HG02943 (cell line): ENCODE measurements around the gene SYT7.

Experiments
- ATAC-seq: cut with Tn5 transposase; IDR thresholded peaks from one replicate; pipeline ENCODE4 v1.9.1; 2021; ENCODE audit warnings: mild to moderate bottlenecking, low read depth, moderate library complexity; ENCODE audit not compliant: unreplicated experiment

SYT7 gene

DNA sequence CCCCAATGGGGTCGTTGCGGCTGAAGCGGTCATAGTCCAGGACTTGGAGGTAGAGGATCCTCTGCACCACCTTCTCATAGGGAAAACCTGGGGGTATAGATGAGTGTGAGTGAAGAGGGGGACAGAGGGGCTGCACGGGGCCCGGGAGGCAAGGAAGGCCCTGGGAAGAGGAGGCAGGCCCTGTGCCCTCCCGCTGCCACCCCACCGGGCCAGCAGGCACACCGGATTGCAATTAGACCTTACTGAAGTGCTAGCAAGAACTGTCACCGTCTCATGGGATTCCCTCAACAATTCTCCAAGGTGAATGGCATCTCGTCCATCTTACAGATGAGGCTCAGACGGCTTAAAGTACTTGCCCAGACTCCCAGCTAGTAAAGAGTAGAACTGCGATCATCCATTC is 56.4 kb downstream of the SYT7 start:
- no peak for ATAC-seq

DNA sequence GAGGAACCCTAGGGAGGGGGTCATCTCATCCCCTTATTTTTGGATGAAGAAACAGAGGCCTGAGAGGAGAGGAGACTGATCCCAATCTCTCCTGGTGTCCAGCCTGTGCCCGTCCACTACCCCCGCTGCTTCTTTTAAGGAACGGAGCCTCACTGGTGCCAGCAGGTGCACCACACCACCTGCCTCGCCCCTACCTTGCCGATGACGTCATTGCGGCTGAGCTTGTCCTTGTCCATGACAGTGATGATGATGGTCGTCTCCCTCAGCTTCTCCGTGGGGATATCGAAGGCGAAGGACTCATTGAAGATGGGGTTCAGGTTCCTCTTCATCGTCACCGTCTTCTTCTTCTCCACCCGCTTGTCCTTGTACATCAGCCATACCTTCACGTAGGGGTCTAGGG is 58.0 kb downstream of the SYT7 start:
- ATAC-seq = no peak

DNA sequence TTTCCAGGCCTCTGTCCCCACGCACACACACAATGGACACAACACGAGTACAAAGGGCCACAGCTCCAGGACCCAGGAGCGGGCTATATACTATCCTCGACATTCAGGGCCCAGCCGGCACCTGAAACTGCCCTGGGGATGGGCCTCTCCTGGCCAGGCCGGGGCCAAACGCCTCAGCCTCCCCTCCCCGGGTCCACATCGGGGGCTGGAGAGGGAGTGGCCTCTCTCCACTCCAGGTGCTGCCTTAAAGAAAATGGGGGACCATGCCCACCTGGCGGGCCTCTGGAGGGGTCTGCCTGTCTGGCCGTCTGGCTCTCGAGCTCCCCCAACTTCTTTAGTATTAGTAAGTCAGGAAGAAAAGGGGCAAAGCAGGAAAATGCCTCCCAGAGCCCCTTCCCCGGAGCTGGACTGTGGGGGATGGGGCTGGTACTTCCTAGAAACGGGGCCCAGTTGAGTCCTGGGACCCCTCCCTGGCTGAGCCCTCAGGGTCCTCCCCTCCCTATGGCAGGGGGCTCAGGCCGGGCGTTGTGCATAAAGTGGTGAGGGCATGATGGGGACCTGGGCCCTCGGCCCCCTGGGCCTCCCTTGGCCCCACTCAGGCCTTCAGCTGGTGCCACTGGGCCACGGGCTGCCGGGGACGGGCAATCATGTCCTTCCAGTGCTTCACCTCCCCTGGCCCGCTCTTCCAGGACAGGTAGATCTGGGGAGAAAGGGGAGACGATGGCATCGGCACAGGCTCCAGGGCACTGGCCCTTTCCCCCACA is 62.7 kb downstream of the SYT7 start:
- no peak for ATAC-seq

DNA sequence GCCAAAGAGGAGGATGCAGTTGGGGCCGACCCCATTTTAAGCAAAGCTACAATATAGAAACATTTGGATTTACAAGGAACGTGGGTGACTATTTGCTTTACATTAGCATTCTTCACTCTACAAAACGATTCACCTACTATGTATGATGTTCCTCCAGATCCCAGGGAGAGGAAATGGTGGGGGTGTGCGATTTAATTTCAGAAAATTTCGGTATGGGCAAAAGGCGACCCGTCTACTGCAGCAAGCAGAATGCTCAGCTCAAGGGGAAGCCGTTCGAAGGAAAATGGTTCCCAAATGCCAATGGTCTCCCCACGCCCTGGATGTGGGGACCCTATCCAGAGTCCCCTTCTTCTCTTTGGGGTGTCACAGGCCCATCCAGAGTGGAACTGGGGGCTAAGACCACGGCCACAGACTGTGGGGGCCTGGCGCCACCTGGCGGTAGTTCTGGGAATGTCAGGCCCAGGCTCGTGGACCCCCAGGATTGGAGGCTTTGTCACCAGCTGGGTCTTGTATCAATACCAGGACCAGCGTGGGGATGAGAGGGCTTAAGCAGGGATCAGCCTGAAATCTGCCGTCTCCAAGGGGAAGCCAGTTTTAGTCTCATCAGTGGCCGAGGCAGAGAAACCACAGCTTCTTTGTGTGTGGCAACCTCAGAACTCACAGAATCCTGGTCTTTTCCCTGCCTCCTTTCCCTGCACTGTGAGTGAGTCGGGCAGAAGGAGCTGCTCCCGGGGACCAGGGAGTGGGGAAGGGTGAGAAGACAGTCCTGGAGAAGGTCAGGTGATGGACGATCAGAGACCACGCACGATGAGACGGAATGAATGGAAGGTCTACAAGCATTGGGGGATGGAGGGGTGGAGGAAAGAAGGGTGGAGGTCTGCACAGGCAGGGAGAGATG is 64.0 kb downstream of the SYT7 start:
- ATAC-seq = no peak

DNA sequence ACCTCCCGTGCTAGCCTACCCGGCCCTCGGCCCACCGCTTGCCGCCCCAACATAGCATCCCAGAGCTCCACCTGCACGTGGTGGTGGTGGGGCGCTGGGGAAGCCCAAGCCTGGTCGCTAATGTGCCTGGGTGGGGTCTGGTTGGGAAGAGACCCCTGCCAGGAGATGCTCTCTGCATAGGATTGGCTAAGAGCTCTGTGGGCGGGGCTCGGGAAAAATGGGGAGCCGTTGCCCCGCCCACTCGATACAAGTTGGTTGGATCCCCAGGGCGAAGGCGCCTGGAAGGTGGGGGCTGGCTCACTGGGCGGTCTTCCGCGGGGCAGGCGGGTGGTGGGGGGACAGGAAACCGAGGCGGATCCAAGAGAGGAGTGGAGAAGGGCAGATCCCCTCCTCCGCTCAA is 64.7 kb downstream of the SYT7 start:
- ATAC-seq = no peak

DNA sequence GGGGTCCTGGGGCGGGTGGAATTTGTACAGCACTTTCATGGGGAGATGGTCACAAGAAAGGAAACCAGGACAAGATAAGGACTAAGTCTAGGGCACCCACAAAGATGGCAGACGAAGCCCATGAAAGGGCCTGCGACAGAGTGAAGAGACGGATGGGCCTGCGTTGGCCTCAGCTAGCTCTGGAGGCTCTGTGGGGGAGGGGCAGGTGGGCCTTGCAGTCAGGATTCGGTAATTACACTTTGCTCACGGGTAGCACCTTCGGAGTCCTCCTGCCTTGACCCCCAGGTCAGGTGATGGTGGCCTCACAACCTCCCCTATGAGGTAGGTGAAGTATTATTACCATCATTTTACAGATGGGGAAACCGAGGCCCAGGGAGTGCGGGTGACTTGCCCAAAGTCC is 65.2 kb downstream of the SYT7 start:
- no peak for ATAC-seq

DNA sequence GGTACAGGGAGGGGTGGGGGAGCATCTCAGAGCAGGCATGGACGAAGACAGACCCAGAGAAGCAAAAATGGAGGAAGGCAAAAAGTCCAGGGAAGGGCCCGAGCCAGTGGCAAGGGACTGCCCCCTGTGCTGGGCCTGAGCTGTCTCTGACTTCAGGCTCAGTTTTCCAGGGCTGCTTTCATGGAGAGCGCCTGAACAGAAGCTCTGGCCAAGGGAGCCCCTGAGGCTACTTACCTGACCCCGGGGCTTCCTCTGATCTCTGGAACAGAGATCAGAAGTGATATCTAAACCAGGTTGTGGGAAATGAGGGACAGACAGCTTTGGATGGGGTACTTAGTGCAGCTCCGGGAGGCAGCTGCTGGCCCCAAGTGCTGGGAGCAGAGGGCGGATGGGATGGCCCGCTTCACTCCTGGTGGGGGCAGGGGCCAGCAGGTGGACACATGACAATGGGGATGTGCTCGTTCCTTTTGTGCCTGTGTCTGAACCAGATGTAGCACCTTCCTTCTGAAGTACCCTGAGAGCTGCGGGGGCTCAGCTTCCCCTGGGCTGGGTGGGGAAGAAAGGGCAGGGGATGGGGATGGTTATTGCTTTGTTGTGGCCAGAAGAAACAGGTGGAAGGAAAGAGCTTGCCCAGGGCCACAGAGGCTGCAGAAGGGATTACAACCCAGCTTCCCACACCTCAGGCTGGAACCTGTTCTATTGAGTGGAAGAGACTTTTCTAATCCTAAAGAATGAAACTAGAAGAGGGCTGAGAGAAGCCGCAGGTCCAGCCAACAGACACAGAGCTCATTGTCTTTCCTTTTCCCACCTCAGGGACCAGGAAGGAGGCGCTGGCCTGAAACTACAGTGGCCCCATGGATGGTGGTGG is 66.6 kb downstream of the SYT7 start:
- ATAC-seq = no peak

DNA sequence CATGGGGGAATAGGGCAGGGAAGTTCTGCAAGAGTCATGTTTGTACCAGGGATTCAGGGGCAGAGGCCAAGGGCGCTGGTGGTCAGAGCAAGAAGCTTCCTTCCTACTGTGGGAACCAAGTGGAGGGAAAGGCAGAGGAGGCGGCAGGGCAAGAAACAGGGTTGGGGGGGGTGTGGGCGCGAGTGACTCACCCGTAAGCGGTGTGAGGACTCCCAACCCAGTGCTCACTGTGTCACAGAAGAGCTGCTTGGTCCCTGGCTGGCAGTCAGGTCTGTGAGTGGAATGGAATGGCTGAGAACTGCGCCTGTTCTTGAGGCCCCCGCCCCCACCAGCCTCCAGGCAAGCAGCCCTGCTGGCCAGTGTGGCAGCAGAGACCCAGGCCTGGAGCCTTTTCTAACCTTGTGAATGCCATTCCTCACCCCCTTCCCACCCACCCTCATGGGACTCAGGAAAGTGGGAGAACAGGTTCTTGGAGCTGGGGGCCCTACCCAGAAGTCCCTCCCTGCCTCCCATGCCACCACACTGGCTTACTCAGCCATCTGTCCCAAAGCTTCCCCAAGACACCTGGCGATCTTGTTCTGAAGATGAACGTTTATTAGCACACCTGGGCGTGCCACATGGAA is 67.6 kb downstream of the SYT7 start:
- no peak for ATAC-seq

DNA sequence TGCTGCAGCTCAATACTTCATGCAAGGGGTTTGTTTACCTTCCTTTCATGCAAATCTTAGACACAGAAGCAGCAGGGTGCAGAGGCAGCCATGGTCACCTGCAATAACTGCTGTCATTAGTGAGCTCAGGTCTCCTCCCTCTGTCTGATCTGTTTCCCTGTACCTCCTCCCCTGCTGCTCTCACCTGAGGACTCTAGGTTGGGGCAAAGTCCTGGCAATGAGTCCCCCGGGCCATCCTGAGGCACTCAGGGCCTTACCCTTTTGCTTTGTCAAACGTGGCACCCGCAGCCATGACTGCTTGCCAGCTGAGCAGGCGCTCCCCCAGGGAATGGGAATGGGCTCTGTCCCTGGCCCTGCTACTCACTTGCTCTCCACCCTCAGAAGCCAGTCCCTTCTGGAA is 68.4 kb downstream of the SYT7 start:
- no peak for ATAC-seq

DNA sequence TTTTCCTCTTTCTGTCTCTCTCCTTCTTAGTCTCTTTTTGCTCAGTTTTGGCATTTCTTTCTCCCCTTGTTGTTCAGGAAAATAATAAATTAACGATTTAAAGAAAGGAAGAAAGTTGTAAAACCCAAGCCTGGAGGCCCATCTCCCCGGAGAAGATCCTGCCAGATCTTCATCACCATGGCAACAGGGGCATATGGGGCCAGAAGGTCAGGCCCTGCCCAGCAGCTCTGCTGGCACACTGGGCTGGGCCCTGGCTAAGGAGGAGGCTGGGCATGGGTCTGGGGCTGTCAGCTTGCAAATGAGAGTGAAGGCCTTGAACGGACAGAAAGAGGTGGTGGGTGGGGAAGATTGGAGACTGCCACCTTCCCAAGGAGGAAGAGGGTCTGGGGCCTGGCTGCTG is 69.5 kb downstream of the SYT7 start:
- ATAC-seq = no peak

DNA sequence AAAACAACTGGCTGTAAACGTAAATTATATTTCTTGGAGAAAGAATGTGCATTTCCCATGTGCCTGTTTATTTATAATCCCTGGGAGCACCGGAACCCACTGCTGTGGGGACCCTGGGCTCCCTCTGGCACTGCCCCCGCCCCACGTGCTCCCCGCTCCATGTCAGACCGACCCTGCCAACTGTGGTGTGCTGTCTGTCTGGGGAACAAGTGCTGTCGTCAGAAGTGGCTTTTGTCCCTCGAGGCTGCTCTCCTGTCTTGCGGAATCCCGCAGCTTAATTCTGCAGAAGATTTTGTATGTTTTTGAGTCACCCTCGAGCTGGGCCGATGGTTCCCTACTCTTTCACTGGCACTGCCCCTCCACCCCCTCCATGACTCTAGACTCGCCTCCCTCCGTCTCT is 69.9 kb downstream of the SYT7 start:
- no peak for ATAC-seq

DNA sequence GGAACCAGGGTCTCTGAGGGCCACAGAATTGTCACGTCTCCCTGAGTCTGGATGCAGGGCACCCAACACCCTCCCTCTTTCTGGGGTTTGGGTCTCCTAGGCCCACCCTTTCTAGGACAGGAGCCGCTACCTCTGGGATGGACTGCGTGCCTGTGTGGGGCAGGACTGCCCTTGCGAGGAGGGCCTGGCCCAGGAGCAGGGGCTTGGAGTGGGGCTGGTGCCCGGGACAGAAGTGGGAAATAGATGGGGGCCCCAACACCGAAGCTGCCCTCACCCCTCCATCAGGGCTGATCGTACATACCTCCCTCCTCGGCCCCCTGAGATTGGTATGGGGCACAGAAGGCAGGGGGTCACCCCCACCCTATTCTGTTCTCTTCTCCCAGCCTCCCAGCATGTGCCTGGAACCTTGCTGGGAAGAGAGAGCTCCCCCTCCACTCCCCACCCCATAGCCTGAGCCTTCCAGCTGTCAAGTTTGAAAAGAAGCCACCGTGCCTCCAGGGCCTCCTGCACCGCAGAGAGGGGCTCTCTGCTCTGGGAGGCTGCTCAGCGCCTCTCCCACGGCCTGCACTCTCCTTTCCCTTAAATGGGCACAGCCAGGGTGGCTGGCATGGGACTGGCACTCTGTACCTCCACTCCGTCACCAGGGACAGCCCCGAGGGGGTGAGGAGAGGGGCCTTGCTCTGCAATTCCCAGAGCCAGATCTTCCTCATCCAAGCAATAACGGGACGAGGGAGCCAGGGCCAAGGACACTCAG is 70.5 kb downstream of the SYT7 start:
- ATAC-seq = no peak

DNA sequence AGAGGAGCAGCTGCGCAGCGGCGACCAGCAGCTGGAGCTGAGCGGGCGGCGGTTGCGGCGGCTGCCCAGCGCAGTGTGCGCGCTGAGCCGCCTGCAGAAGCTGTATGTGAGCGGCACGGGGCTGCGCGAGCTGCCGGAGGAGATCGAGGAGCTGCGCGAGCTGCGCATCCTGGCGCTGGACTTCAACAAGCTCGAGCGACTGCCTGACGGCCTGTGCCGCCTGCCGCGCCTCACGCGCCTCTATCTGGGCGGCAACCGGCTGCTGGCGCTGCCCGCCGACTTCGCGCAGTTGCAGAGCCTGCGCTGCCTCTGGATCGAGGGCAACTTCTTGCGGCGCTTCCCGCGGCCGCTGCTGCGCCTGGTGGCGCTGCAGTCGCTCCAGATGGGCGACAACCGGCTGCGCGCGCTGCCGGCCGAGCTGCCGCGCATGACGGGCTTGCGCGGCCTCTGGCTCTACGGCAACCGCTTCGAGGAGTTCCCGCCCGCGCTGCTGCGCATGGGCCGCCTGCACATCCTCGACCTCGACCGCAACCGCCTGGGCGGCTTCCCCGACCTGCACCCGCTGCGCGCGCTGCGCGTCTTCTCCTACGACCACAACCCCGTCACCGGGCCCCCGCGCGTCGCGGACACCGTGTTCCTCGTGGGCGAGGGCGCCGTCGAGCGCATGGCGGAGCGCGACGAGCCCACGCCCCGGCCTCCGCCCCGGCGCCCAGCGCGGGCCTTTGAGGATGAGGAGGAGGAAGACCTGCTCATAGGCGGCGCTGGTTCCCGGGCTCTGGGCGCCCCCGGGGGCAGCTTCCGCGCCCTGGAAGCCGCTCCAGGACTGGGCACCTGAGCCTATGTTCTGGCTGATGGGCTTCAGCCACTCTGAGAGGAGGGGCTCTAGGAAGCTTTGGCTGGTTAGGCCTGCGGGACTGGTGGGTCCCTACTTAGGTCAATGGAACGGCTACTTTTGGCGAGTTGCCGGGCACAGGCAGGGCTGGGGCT is 71.5 kb downstream of the SYT7 start:
- peak; percentile 57 for ATAC-seq

DNA sequence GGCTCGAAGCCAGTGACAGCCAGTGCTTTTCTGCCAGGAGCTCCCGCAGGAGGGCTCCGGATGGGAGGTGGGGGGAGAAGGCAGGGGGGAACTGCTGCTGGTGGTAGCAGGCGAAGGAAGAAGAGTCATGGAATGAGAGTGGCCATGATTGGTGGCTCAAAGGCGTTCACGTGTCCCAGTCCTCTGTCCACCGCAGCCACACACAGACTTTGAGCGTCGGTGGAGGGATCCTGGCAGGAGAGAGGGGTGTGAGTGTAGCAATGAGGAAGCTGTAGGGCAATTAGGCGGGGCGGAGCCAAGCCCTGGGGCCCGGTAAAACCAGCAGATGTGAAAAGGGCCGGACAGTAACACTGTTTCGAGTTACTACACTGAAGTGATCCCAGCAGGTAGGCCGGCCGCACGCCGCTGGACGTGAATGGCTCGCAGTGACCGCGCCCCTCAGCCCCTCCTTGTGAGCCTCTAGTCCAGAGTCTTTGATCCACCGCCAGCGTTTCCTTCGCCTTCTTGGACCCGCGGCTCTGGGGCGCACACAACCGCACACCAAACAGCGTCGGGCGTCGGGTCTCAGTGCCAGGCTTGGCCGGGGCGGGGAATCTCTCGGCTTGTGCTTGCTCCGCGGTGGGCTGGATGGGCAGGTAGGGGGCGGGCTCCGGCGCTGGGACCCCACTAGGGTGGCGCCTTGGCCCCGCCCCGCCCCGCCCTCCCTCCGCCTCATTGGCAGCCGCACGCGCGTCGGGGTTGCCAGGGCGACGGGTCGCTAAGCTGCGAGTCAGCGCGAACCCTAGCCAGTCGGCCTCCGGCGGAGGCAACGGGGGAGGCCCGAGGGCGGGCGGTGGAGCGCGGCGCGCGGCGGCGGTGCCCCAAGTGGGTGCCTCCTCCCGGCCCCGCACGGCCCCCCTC is 72.7 kb downstream of the SYT7 start, which contains the start of gene LRRC10B:
Gene LRRC10B, plus strand, starts transcription at position 788 of the 900 bp plus-strand sequence. CDS start 250 bp downstream, outside the sequence.
- ATAC-seq = no peak

DNA sequence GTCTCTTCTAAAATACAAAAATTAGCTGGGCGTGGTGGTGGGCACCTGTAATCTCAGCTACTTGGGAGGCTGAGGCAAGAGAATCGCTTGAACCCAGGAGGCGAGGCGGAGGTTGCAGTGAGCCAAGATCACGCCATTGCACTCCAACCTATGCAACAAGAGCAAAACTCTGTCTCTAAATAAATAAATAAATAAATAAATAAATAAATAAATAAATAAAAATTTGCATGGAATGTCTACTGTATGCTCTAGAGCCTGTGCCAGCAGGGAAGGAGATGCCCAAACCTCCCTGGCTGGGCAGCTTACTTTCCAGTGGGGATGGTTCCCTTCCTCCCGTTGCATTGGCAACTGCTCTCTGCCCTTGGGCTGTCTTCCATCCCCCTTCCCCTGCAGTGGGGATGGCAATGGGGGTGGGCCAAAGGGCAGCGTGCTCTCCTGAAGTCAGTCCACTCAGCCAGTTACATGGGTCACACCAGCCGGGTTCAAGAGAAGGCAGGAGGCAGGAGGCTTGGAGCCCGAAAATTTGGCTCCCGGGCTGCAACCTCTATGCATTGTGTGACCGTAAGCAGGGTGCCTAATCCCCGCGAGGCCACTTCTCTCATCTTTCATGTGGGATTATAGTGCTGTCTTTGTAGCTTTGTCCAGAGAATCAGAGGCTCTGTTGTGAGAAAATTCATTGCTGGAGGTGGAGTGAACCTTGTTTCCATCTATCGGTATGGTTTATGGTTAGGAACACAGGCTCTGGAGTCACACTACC is 73.7 kb downstream of the SYT7 start:
- no peak for ATAC-seq

DNA sequence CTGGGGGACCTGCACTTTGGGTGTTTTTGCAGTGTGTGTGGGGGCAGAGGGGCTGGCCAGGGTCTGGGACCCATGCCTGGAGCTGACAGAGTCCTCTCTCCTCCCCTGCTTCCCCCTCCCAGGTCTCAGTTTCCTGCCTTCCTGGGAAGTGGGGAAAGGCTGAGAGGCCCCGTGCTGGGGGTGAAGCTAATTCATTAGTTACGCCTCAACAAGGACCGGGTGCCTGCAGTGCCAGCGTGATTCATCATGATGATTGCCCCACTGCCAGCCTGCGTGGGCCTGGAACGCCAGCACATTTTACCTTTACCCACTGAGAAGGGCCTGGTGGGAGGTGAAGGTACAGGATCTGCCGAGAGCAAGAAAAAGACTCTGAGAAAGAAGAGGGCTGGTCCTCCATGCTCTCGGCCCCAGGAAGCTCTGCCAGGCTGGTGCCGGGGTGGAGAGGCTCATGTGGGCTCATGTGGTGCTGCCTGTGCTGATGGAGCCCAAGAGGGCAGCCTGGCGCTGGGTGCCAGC is 75.2 kb downstream of the SYT7 start:
- no peak for ATAC-seq

DNA sequence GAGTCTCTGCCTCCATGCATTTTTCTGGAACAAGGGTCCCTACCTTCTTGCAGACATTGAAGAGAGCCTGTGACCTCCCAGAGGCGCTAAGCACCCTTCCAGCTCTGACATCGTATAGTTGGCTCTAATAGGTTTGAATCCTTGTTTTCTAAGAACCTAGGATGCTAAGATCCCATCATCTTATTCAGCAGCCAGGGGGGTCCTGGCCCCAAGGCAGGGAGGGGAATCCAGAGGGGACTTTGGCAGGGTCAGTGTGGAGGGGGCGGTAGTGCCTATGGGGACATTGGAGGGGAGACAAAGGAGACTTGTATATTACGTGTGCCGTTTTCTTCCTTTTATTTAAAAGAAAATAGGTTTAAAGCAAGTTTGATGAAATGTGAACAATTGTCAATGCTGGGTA is 75.8 kb downstream of the SYT7 start:
- no peak for ATAC-seq
